GM21390 (cell line): ENCODE measurements around the gene MKNK1.

Source experiments
- ATAC-seq: cut with Tn5 transposase; IDR thresholded peaks from one replicate; pipeline ENCODE4 v1.9.1; 2021; ENCODE audit not compliant: unreplicated experiment

Gene MKNK1

GRCh38 chr1:46619656-46620258 lies 15.7 kb upstream of the MKNK1 start:
- no peak for ATAC-seq

- no peak for ATAC-seq
These were observed 14.8 kb upstream of the MKNK1 start for GRCh38 chr1:46618754-46619415.

GRCh38 chr1:46617833-46618232 lies 13.8 kb upstream of the MKNK1 start:
- no peak for ATAC-seq

- ATAC-seq: no peak
These were observed 13.2 kb upstream of the MKNK1 start for GRCh38 chr1:46617108-46617800.

- peak; percentile 65 for ATAC-seq
These were observed 12.4 kb upstream of the MKNK1 start, which contains the start of gene MOB3C for GRCh38 chr1:46616277-46617107. Gene MOB3C, minus strand, starts transcription at chr1:46616811. Its CDS starts 3,490 bp downstream, at chr1:46613321.

- no peak for ATAC-seq
These were observed 11.7 kb upstream of the MKNK1 start for GRCh38 chr1:46615735-46616134.

- ATAC-seq: no peak
These were observed 11.0 kb upstream of the MKNK1 start for GRCh38 chr1:46615088-46615487.

GRCh38 chr1:46614604-46614984 lies 10.5 kb upstream of the MKNK1 start:
- ATAC-seq: no peak

GRCh38 chr1:46613661-46614603 lies 9.9 kb upstream of the MKNK1 start:
- peak; percentile 60 for ATAC-seq

- no peak for ATAC-seq
These were observed 9.0 kb upstream of the MKNK1 start for GRCh38 chr1:46612937-46613660.

- no peak for ATAC-seq
These were observed 7.7 kb upstream of the MKNK1 start for GRCh38 chr1:46611691-46612221.

- no peak for ATAC-seq
These were observed 3.5 kb upstream of the MKNK1 start for GRCh38 chr1:46607345-46608130.

- ATAC-seq: no peak
These were observed 2.3 kb upstream of the MKNK1 start for GRCh38 chr1:46606255-46606965.

- no peak for ATAC-seq
These were observed 1.2 kb upstream of the MKNK1 start for GRCh38 chr1:46605232-46605631.

GRCh38 chr1:46603481-46603857 lies 599 bp downstream of the MKNK1 start:
- ATAC-seq: no peak

- ATAC-seq: no peak
These were observed 2.6 kb downstream of the MKNK1 start for GRCh38 chr1:46601257-46602007.
